GM13976 (cell line): ENCODE results near the gene TUBG2.

Source experiments
- DNase-seq: peaks from one replicate; pipeline ENCODE4 v3.0.0; 2012; ENCODE audit warnings: low spot score
- CTCF ChIP-seq: IDR thresholded peaks from 2 replicates; pipeline ENCODE4 v1.5.1; 2012; ENCODE audit warnings: borderline replicate concordance, mild to moderate bottlenecking; ENCODE audit not compliant: insufficient read depth; ENCODE audit errors: extremely low read depth, missing control alignments, control extremely low read depth
- in situ Hi-C: fragments of 300-500 bp; cut with MboI; formaldehyde crosslinking; loops from one replicate; pipeline ENCODE4 v1.12.0; 2022; ENCODE audit warnings: low sequenced_read_pairs, mixed read lengths, inconsistent platforms; ENCODE audit not compliant: unreplicated experiment

Gene TUBG2

GRCh38 chr17:42702446-42702845, 43.4 kb downstream of the TUBG2 start:
- in situ Hi-C loops = no loop called here
- DNase-seq = peak; percentile 49

GRCh38 chr17:42704490-42704836, 45.4 kb downstream of the TUBG2 start:
- in situ Hi-C loops = no loop called here
- no peak for DNase-seq
- TF ChIP-seq CTCF = no peak

More at GRCh38 chr17:42702446-42702845, 43.4 kb downstream of the TUBG2 start:
- no peak for TF ChIP-seq CTCF

GRCh38 chr17:42704837-42705494, 45.9 kb downstream of the TUBG2 start:
- DNase-seq = peak; percentile 75
- in situ Hi-C loops = no loop called here
- TF ChIP-seq CTCF = no peak

GRCh38 chr17:42706732-42707131, 47.6 kb downstream of the TUBG2 start:
- in situ Hi-C loops = no loop called here
- no peak for TF ChIP-seq CTCF
- DNase-seq = no peak

GRCh38 chr17:42708588-42708987, 49.5 kb downstream of the TUBG2 start:
- TF ChIP-seq CTCF = no peak
- DNase-seq = no peak
- in situ Hi-C loops = no loop called here

GRCh38 chr17:42709561-42709960, 50.5 kb downstream of the TUBG2 start:
- in situ Hi-C loops = no loop called here
- no peak for TF ChIP-seq CTCF
- no peak for DNase-seq
